NCI-H1694 (cell line): Measurements from ENCODE around the gene TMED6.
A peak's percentile ranks its signal among the peaks of the same experiment; 100 is the strongest.
"Not testable (repeated sequence)": the region's sequence is repeated elsewhere in the genome, so short reads cannot be mapped to it uniquely, and the experiment has no call there.

Experiments
- DNase-seq: peaks from one replicate; lab custom pipeline; 2025; lab: John Stamatoyannopoulos, UW

TMED6 gene

GRCh38 chr16:69360070-69360469 lies 8.5 kb upstream of the TMED6 start:
- not testable (repeated sequence) for DNase-seq

- no peak for DNase-seq
Measured at GRCh38 chr16:69350536-69351133, 951 bp downstream of the TMED6 start.

- no peak for DNase-seq
Measured at GRCh38 chr16:69349536-69349935, 2.0 kb downstream of the TMED6 start.

- no peak for DNase-seq
Measured at GRCh38 chr16:69348222-69348621, 3.4 kb downstream of the TMED6 start.

- no peak for DNase-seq
Measured at GRCh38 chr16:69346683-69347082, 4.9 kb downstream of the TMED6 start.

- DNase-seq: no peak
Measured at GRCh38 chr16:69345923-69346322, 5.7 kb downstream of the TMED6 start.

- DNase-seq: no peak
Measured at GRCh38 chr16:69344171-69344570, 7.4 kb downstream of the TMED6 start.

- DNase-seq: no peak
Measured at GRCh38 chr16:69340095-69340644, 11.4 kb downstream of the TMED6 start.

GRCh38 chr16:69339289-69340094 lies 12.1 kb downstream of the TMED6 start, which contains the start of the genes COG8 and NIP7:
TSS of gene COG8 (minus strand) at chr16:69339564. CDS start at chr16:69339552, 12 bp downstream.
TSS of gene NIP7 (plus strand) at chr16:69339772. CDS start at chr16:69339830, 58 bp downstream.
- peak; percentile 97 for DNase-seq

GRCh38 chr16:69338557-69339288 lies 12.9 kb downstream of the TMED6 start:
- no peak for DNase-seq

GRCh38 chr16:69334696-69335095 lies 16.9 kb downstream of the TMED6 start:
- no peak for DNase-seq

GRCh38 chr16:69330286-69331109 lies 21.1 kb downstream of the TMED6 start, which contains the start of gene PDF:
TSS of gene PDF (minus strand) at chr16:69330588. CDS start at chr16:69330570, 18 bp downstream.
- peak; percentile 82 for DNase-seq

GRCh38 chr16:69329369-69330285 lies 22.0 kb downstream of the TMED6 start:
- DNase-seq: no peak

GRCh38 chr16:69328854-69329316 lies 22.7 kb downstream of the TMED6 start:
- no peak for DNase-seq

GRCh38 chr16:69327585-69328310 lies 23.8 kb downstream of the TMED6 start:
- DNase-seq: no peak

GRCh38 chr16:69326172-69326873 lies 25.3 kb downstream of the TMED6 start:
- DNase-seq: no peak

GRCh38 chr16:69325784-69326171 lies 25.8 kb downstream of the TMED6 start:
- no peak for DNase-seq

- no peak for DNase-seq
Measured at GRCh38 chr16:69324585-69325253, 26.9 kb downstream of the TMED6 start.
